HG03097 (cell line): ENCODE data around the gene AGTR1.

ENCODE experiments used
- ATAC-seq: cut with Tn5 transposase; IDR thresholded peaks from one replicate; pipeline ENCODE4 v1.9.1; 2021; ENCODE audit not compliant: unreplicated experiment, low FRiP score

Gene AGTR1

GRCh38 chr3:148697306-148698189, at the start of gene AGTR1:
AGTR1 (plus strand) TSS chr3:148697903; CDS start chr3:148741036, 43,133 bp downstream.
- no peak for ATAC-seq

GRCh38 chr3:148648685-148649352, 48.9 kb upstream of the AGTR1 start:
- no peak for ATAC-seq

- ATAC-seq, result no peak
These were observed 46.2 kb upstream of the AGTR1 start for GRCh38 chr3:148651549-148651948.

- ATAC-seq, result no peak
These were observed 43.3 kb upstream of the AGTR1 start for GRCh38 chr3:148654433-148654832.

- no peak for ATAC-seq
These were observed 40.2 kb upstream of the AGTR1 start for GRCh38 chr3:148657470-148657869.

- no peak for ATAC-seq
These were observed 38.2 kb upstream of the AGTR1 start for GRCh38 chr3:148659512-148659911.

GRCh38 chr3:148680289-148680688, 17.4 kb upstream of the AGTR1 start:
- ATAC-seq, result no peak

GRCh38 chr3:148681080-148681479, 16.6 kb upstream of the AGTR1 start:
- ATAC-seq, result no peak

- ATAC-seq, result no peak
These were observed 14.7 kb upstream of the AGTR1 start for GRCh38 chr3:148682997-148683396.

GRCh38 chr3:148694116-148694515, 3.6 kb upstream of the AGTR1 start:
- no peak for ATAC-seq

- ATAC-seq, result no peak
These were observed 597 bp downstream of the AGTR1 start for GRCh38 chr3:148698190-148698810.

- ATAC-seq, result no peak
These were observed 7.6 kb downstream of the AGTR1 start for GRCh38 chr3:148705314-148705713.

- no peak for ATAC-seq
These were observed 10.1 kb downstream of the AGTR1 start for GRCh38 chr3:148707601-148708380.

- no peak for ATAC-seq
These were observed 10.7 kb downstream of the AGTR1 start for GRCh38 chr3:148708409-148708808.

GRCh38 chr3:148709560-148710253, 12.0 kb downstream of the AGTR1 start:
- ATAC-seq, result no peak

- no peak for ATAC-seq
These were observed 13.0 kb downstream of the AGTR1 start for GRCh38 chr3:148710665-148711064.

GRCh38 chr3:148711981-148712666, 14.4 kb downstream of the AGTR1 start:
- no peak for ATAC-seq

GRCh38 chr3:148714521-148714920, 16.8 kb downstream of the AGTR1 start:
- no peak for ATAC-seq

- no peak for ATAC-seq
These were observed 19.0 kb downstream of the AGTR1 start for GRCh38 chr3:148716657-148717056.
